Sigmoid colon (tissue), 7 donors: ENCODE measurements around the gene KIAA1549. TPM values are rescaled to one million over a fixed set of nuclear protein-coding genes. Genes with fewer than 3 reads are reported as not detected.

ENCODE experiments used
- DNase-seq: peaks from one replicate; pipeline ENCODE4 v3.0.0-alpha.2; 2019
- H3K27ac ChIP-seq, 4 donors: fragments of 200-600 bp; sonication (generic); one replicate each; pipeline ENCODE4 v1.5.1; 2016 to 2019; ENCODE audit warnings: mild to moderate bottlenecking in 1 of 4
- H3K27me3 ChIP-seq, 3 donors: fragments of 200-600 bp; sonication (generic); one replicate each; pipeline ENCODE4 v1.5.1; 2019; ENCODE audit warnings: mild to moderate bottlenecking in 1 of 3
- H3K36me3 ChIP-seq, 4 donors: fragments of 200-600 bp; sonication (generic); one replicate each; pipeline ENCODE4 v1.5.1; 2016 to 2019
- H3K4me1 ChIP-seq, 4 donors: fragments of 200-600 bp; sonication (generic); one replicate each; pipeline ENCODE4 v1.5.1; 2017 to 2019
- H3K4me3 ChIP-seq, 4 donors: fragments of 200-600 bp; sonication (generic); one replicate each; pipeline ENCODE4 v1.5.1; 2017 to 2019; ENCODE audit warnings: mild to moderate bottlenecking in 2 of 4, moderate library complexity in 1 of 4
- H3K9me3 ChIP-seq, 4 donors: fragments of 200-600 bp in 3 of 4; sonication (generic) in 3 of 4; one replicate each; pipeline versions ENCODE4 v1.5.1 to v1.6.1; 2013 to 2019
- EP300 ChIP-seq, 4 donors: sonication (generic); formaldehyde crosslinking; IDR thresholded peaks; one replicate each; pipeline ENCODE4 v1.6.1; 2017; ENCODE audit warnings: antibody characterized with exemption in 4 of 4
- POLR2A ChIP-seq, 2 donors: fragments of 450-650 bp; IDR thresholded peaks; one replicate each; pipeline ENCODE4 v1.6.1; 2016; ENCODE audit warnings: antibody characterized with exemption in 2 of 2, mild to moderate bottlenecking in 2 of 2, moderate library complexity in 2 of 2
- POLR2AphosphoS5 ChIP-seq, 4 donors: sonication (generic); formaldehyde crosslinking; IDR thresholded peaks; one replicate each; pipeline ENCODE4 v1.6.1; 2017; ENCODE audit warnings: antibody characterized with exemption in 4 of 4
- WGBS, 2 donors: extraction: QIAGEN DNeasy Blood & Tissue Kit; methylation state at CpG; one replicate each; pipeline ENCODE4 v1.1.7; 2013; 5-methylcytosine and 5-hydroxymethylcytosine counted together
- intact Hi-C: fragments of 100-400 bp; cut with DNase I; formaldehyde crosslinking; loops from one replicate; pipeline ENCODE4 v1.15.1; 2023
- polyA plus RNA-seq, 3 donors: library from polyadenylated mRNA; stranded (reverse); fragments of 200-250 nt; gene quantifications; one replicate each; pipeline ENCODE4 v1.2.3, GENCODE V29; 2013
- total RNA-seq, 4 donors: library from RNA; depleted of rRNA; stranded (reverse); fragments of >200 nt; gene quantifications; one replicate each; pipeline ENCODE4 v1.1.0, GENCODE V29; 2016
- TF ChIP-seq, protein P1 (sequence below), 4 experiments: fragments of 450-650 bp in 3 of 4; fragments of 200-600 bp in 1 of 4; IDR thresholded peaks; one replicate each; pipeline ENCODE4 v1.5.1; 2016 to 2019; ENCODE audit warnings: antibody characterized with exemption in 4 of 4, mild to moderate bottlenecking in 3 of 4, moderate library complexity in 2 of 4
- donor health status: healthy with polysubstance abuse.
- donor health status: Bipolar disorder and iron deficiency.
- donor health status: healthy.

The KIAA1549 gene
- total and polyA plus RNA-seq, 7 donors, result under 0.01 to 3.0 (median 1.1) TPM

DNA sequence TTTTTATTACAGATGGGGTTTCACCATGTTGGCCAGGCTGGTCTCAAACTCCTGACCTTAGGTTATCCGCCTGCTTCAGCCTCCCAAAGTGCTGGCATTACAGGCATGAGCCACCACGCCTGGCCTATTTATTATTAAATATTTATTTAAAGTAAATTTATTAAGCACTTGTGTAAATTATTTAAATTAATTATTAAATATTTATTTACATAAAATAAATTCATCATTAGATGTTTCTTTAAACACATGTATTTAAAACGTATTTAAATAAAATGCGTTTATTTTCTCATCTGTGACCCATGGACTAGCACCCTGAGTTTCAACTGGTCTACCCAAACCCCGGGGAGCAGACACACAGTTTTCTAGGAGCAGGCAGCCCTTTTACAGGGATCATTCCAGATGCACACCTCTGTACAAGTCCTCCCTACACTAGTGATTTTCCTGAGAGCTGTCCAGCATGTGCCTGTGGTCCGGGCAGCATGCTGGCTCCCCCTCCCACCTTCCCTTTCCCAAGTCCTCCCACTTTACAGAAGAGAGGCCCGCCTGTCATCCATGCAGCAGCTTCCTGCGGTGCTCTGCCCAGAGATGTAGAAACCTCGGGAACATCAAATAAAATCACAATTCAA, 94.0 kb downstream of the KIAA1549 start:
- TF ChIP-seq POLR2A (IDR thresholded peaks at IDR 0.05) (no peak), EP300 (IDR thresholded peaks at IDR 0.05) (no peak), POLR2AphosphoS5 (IDR thresholded peaks at IDR 0.05) (no peak)
- TF ChIP-seq, protein P1, sequence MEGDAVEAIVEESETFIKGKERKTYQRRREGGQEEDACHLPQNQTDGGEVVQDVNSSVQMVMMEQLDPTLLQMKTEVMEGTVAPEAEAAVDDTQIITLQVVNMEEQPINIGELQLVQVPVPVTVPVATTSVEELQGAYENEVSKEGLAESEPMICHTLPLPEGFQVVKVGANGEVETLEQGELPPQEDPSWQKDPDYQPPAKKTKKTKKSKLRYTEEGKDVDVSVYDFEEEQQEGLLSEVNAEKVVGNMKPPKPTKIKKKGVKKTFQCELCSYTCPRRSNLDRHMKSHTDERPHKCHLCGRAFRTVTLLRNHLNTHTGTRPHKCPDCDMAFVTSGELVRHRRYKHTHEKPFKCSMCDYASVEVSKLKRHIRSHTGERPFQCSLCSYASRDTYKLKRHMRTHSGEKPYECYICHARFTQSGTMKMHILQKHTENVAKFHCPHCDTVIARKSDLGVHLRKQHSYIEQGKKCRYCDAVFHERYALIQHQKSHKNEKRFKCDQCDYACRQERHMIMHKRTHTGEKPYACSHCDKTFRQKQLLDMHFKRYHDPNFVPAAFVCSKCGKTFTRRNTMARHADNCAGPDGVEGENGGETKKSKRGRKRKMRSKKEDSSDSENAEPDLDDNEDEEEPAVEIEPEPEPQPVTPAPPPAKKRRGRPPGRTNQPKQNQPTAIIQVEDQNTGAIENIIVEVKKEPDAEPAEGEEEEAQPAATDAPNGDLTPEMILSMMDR (IDR thresholded peaks at IDR 0.05), result no peak
- Histone ChIP-seq H3K4me3 (no peak overlapping the region), H3K27me3 (no peaks in the 10 kb centered on the region), H3K27ac (no peak overlapping the region), H3K4me1 (no peaks in the 10 kb centered on the region), H3K9me3 (no peaks in the 10 kb centered on the region), H3K36me3 (no peaks in the 10 kb centered on the region)
- no peak for DNase-seq
- intact Hi-C loops, result loop anchor here (5.0 kb wide), 1 partner anchor 95 kb away; the partner anchor contains the start of gene KIAA1549
- WGBS, 2 donors, result 93% methylated on average over 9 of the region's 9 CpGs

DNA sequence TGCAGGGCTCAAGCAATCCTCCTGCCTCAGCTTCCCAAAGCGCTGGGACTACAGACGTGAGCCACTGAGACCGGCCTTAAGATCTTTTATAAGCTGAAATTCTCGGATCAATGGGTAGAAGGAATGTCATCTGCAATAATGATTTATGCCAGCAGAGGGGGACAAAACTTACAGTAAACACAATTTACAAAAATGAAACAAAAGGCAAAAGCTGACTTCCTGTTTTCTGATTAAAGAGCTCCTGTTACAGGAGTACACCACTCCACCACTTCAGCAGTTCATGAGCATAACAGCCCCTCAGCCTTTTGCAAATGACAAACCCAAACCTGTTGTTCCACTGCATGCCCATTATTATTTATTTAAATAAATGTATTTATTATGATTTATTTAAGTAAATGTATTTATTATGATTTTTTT, 94.7 kb downstream of the KIAA1549 start:
- Histone ChIP-seq H3K9me3 (no peaks in the 10 kb centered on the region), H3K4me3 (no peak overlapping the region), H3K27ac (no peak overlapping the region), H3K4me1 (no peaks in the 10 kb centered on the region), H3K36me3 (no peaks in the 10 kb centered on the region), H3K27me3 (no peaks in the 10 kb centered on the region)
- TF ChIP-seq, protein P1 (IDR thresholded peaks at IDR 0.05), result peak in 3 of 4 experiments; percentile 24 to 51 (median 31)
- TF ChIP-seq POLR2AphosphoS5 (IDR thresholded peaks at IDR 0.05), result no peak
- DNase-seq, result no peak
- 14 to 31% methylated on average over 4 of the region's 4 CpGs for WGBS, 2 donors
- intact Hi-C loops, result loop anchor here (5.0 kb wide), 1 partner anchor 96 kb away; the partner anchor contains the start of gene KIAA1549

DNA sequence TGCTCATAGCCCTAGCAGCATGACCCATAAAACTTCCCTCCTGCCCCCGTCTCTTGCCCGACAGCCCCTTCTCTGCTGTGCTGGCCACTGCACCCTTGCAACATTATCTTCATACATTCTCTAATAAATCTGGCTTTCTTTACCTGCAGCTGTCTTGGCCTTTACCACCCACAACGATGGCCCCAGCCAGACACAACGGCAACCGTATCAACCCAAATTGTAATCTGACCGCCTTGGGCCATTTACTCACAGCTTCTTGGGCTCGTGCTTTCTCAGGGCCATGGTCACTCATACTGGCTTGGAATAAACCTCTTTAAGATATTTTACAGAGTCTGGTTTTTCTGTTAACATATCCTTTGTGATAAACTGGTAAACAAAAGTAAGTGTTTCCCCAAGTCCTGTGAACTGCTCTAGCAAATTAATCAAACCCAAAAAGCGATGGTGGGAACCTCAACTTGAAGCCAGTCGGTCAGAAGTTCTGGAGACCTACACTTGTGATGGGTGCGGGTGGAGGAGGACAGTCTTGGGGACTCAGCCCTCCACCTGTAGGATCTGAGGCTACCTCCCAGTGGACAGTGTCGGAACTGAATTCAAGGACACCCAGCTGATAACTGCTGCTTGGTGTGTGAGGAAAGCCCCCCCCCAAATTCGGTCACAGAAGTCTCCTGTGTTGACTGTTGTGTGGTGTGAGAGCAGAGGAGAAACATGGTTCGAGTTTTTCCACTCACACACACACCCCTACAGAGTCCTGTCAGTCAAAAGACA, 95.6 kb downstream of the KIAA1549 start:
- WGBS, 2 donors, result 89 to 92% methylated on average over 13 of the region's 13 CpGs
- intact Hi-C loops, result loop anchor here (5.0 kb wide), 1 partner anchor 97 kb away; the partner anchor contains the start of gene KIAA1549
- no peak for DNase-seq
- H3K27ac ChIP-seq, result no peak overlapping the region
- TF ChIP-seq POLR2A (IDR thresholded peaks at IDR 0.05) (no peak), POLR2AphosphoS5 (IDR thresholded peaks at IDR 0.05) (no peak), EP300 (IDR thresholded peaks at IDR 0.05) (no peak)
- TF ChIP-seq, protein P1 (IDR thresholded peaks at IDR 0.05), result no peak
- H3K4me1 ChIP-seq, result no peaks in the 10 kb centered on the region
- no peaks in the 10 kb centered on the region for H3K36me3 ChIP-seq
- H3K9me3 ChIP-seq, result no peaks in the 10 kb centered on the region
- no peaks in the 10 kb centered on the region for H3K27me3 ChIP-seq
- no peak overlapping the region for H3K4me3 ChIP-seq

DNA sequence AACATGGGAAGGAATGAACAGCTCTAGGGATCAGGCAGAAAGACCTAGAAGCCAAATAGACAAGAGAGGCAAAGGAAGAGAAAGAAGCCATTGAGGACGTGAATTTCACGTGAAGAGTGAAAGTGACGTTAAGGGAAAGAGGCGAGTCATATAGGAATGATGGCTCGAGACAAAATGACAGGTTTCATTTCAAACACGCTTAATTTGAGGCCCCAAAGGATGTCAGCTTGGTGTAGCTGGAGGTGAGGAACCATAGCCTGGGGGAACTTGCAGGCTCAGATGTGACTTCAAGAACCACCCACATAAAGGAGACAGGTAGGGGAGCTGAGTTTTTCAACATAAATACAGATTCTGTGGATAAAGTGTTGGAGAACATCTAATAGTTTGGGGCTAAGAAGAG, 98.9 kb downstream of the KIAA1549 start:
- Histone ChIP-seq H3K36me3 (no peaks in the 10 kb centered on the region), H3K4me1 (no peaks in the 10 kb centered on the region), H3K4me3 (no peak overlapping the region), H3K9me3 (no peaks in the 10 kb centered on the region), H3K27ac (no peak overlapping the region), H3K27me3 (no peaks in the 10 kb centered on the region)
- intact Hi-C loops, result no loop called here
- TF ChIP-seq, protein P1 (IDR thresholded peaks at IDR 0.05), result no peak
- TF ChIP-seq POLR2A (IDR thresholded peaks at IDR 0.05) (no peak), EP300 (IDR thresholded peaks at IDR 0.05) (no peak), POLR2AphosphoS5 (IDR thresholded peaks at IDR 0.05) (no peak)
- WGBS, 2 donors, result 83 to 91% methylated on average over 6 of the region's 6 CpGs
- no peak for DNase-seq
